Cerebellar cortex (tissue), 1 donor: ENCODE results near the gene TMEM59L.
"Not testable (repeated sequence)": the region's sequence is repeated elsewhere in the genome, so short reads cannot be mapped to it uniquely, and the experiment has no call there.

Experiments
- DNase-seq: peaks from one replicate; pipeline ENCODE4 v3.0.0-alpha.2; 2015; ENCODE audit warnings: low spot score

Gene TMEM59L

DNA sequence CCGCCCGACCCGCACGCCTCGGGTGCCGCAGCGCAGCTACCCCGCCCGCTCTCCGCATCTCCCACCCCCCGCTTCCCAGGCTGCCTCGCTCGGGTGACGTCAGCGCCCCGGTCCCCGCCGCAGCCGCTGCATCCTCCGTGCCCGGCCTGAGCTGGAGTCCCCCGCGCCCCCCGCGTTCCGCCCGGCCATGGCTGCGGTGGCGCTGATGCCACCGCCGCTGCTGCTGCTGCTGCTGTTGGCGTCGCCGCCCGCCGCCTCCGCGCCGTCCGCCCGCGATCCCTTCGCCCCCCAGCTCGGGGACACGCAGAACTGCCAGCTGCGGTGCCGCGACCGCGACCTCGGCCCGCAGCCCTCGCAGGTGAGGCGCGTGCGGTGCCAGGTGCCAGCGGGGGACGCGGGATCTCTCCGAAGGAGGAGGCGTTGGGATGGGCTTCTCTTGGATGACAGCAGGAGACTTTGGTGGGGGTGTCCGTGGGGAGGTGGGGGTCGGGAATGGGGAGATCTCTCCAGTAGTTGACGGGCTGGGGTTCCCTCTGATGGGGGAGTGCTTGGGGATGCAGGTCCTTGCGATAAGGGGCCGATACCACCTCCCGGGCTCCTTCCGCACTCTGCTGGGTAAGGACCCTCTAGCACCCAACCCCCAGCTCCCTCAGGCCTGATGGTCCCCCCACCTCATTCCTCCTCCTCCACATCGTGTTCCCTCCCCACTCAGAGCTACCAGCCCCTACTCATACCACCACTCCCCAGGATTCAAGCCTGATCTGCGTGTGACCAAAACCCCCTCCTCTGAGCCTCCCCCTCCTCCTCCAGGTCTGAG, at the start of gene TMEM59L:
TMEM59L (plus strand) TSS at position 99 of the 817 bp plus-strand sequence; CDS start at position 188, 89 bp downstream.
- no peak for DNase-seq

- DNase-seq: no peak
These were observed 45.7 kb upstream of the TMEM59L start for GRCh38 chr19:18566953-18567352.

GRCh38 chr19:18568367-18568766, 44.3 kb upstream of the TMEM59L start:
- DNase-seq: no peak

- peak; percentile 96 for DNase-seq
These were observed 40.9 kb upstream of the TMEM59L start, which contains the start of gene UBA52 for GRCh38 chr19:18571564-18572344. Gene UBA52 (plus strand): TSS chr19:18571857. CDS start chr19:18573301, 1,444 bp downstream.

DNA sequence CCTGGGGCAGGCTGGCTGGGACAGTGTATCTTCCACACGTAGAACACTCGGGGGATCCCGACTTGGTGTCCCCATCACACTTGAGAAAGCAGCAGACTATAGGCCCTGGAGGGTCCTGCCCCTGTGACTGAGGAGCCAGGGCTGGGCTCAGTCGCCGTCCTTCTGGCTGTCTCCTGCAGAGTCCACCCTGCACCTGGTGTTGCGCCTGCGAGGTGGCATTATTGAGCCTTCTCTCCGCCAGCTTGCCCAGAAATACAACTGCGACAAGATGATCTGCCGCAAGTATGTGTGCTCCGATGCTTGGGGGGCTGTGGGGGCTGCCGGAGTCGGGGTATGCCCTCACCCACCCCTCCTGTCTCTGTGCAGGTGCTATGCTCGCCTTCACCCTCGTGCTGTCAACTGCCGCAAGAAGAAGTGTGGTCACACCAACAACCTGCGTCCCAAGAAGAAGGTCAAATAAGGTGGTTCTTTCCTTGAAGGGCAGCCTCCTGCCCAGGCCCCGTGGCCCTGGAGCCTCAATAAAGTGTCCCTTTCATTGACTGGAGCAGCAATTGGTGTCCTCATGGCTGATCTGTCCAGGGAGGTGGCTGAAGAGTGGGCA, 37.9 kb upstream of the TMEM59L start:
- no peak for DNase-seq

- DNase-seq: no peak
These were observed 36.3 kb upstream of the TMEM59L start for GRCh38 chr19:18576383-18576782.

DNA sequence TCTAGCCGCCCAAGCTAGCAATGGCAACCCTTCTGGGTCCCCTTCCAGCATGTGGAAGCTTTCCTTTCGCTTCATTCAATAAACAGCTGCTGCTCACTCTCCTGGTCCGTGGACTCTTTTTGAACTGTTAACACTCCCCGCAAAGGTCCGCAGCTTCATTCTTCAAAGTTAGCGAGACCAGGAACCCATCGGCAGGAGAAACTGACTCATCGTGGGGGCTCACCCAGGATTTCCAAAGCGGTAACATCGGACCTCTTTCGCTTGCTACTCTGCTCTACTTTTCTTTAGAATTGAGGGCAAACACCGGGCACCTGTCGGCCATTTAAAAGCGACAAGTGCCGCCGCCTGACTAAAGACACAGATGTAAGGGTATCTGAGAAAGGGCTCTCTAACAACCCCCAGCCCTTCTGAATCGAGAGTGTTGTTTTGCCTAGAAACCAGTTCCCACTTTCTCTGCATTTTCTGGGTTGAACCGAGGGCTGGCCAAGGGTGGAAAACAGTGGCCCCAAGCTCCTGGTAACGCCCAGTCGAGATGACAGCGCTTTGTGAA, 35.2 kb upstream of the TMEM59L start:
- no peak for DNase-seq

DNA sequence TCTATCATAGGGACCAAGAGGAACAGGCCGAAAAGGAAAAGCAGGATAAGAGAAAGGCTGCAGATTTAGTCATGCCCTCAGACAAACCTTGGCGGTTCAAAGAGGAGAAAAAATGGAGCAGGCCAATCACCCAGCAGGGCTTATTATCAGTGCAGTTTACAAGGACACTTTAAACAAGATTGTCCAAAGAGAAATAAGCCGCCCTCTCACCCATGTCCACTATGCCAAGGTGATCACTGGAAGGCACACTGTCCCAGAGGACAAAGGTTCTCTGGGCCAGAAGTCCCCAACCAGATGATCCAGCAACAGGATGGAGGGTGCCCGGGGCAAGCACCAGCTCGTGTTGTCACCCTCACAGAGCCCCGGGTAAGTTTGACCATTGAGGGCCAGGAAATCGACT, 32.4 kb upstream of the TMEM59L start:
- DNase-seq: no peak

- DNase-seq: no peak
These were observed 26.4 kb upstream of the TMEM59L start for GRCh38 chr19:18586306-18586705.

GRCh38 chr19:18587561-18587960, 25.1 kb upstream of the TMEM59L start:
- no peak for DNase-seq

GRCh38 chr19:18587962-18588610, 24.6 kb upstream of the TMEM59L start:
- DNase-seq: no peak

GRCh38 chr19:18588611-18589379, 23.9 kb upstream of the TMEM59L start, which contains the start of gene REX1BD:
Gene REX1BD (plus strand): TSS chr19:18588798. CDS start chr19:18588802, 4 bp downstream.
- peak; percentile 84 for DNase-seq

- peak; percentile 89 for DNase-seq
These were observed 23.0 kb upstream of the TMEM59L start for GRCh38 chr19:18589380-18590272.

DNA sequence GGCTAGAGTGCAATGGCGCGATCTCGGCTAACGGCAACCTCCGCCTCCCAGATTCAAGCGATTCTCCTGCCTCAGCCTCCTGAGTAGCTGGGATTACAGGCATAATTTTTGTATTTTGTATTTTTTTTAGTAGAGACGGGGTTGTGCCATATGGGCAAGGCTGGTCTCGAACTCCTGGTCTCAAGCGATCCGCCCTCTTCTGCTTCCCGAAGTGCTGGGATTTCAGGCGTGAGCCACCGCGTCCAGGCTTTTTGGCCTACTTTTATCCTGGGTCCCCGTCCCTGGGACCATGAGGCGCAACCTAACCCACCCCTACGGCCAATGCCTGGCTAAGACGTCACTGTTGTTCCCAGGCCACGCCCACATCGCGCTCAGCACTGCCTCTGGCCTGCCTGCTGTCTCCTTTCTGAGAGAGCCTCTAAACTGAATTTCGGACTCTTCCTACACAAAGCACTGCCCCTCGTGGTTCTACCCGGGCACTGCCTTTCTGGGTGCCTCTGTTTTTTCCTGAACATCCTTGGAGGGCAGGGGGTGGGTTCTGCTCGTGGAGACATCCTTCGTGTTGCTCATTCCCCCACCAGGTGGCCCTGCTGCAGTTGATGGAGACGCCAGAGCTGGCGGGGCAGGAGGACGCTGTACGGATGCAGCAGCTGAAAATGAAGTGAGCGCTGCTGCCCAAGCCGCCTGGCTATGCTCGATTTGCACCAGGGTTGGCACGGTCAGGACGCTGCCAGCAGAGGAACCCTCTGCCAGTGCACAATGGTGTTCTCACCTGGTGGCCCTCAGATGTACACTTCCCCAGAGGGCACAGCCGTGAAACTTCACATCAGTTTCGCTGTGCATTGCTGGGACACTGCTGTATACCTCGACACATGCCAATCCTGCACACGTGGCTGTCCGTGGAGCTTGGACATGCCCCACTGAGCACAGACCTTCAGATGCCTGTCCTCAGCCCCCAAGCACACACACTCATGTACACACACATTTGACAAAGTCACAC, 22.1 kb upstream of the TMEM59L start:
- peak; percentile 98 for DNase-seq

GRCh38 chr19:18591735-18592385, 20.8 kb upstream of the TMEM59L start:
- no peak for DNase-seq

- DNase-seq: not testable (repeated sequence)
These were observed 19.9 kb upstream of the TMEM59L start for GRCh38 chr19:18592732-18593131.

GRCh38 chr19:18593367-18594095, 19.1 kb upstream of the TMEM59L start:
- no peak for DNase-seq
